HG02642 (cell line): Measurements from ENCODE around the gene ALDH3A1.

Source experiments
- ATAC-seq: cut with Tn5 transposase; IDR thresholded peaks from one replicate; pipeline ENCODE4 v1.9.1; 2021; ENCODE audit warnings: mild to moderate bottlenecking; ENCODE audit not compliant: unreplicated experiment, poor library complexity

Gene ALDH3A1

DNA sequence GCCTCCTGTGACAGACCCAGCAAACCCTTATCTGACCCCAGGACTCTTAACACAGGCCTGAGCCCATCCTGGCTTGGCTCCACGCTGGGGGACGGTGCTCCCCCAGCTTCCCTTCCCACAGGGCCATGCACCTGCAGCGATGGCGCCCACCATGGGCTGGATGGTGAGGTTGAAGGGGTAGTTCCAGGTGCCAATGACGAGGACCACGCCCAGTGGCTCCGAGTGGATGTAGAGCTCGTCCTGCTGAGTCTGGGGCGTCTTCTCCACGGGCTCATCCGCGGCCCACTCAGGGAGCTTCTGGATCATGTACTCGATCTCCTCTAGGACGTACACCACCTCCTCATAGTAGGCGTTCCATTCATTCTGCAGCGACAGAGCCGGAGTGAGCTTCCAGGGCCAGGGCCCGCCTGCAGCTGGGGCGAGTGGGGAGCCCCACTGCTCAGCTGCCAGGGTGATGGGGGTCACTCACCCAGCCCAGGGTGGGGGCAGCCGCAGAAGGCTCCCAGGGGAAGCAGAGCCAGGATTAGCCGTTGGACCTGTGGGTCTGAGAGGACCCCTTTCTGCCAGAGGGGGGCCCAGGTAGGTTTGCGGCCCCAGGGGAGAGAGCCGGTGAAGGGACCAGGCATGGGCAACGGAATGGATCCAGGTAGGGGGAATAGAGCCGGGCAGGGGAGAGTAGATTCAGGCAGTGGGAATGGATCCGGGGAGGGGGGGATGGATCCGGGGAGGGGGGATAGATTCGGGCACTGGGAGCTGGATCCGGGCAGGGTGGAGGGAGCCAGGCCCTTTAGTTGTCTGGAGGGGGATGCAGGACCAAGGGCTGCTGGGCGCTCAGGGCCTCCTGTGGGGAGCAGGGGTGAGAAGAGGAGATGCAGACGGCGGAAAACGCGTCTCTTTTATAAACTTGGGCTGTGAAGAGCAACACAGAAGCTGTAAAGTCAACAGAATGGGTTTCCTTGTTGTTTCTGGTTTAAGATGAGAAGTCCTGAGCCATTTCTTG lies 4.7 kb downstream of the ALDH3A1 start:
- no peak for ATAC-seq

DNA sequence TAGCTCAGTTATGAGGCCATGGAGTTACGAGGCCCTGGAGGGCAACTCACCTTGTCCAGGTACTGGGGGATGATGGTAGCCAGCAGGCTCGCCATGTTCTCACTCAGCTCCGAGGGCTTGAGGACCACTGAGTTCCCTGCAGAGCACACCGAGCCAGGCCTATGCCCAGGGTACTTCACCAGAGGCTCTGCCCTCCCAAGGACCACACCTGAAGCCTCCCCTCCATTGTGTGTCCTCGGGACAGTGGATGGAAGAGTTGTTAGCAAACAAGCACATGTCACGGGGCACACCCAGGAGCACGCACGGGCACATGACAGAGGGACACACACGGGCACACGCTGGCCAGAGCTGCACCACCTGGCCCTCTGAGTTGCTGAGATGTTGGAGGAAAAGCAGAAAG lies 5.6 kb downstream of the ALDH3A1 start:
- no peak for ATAC-seq

DNA sequence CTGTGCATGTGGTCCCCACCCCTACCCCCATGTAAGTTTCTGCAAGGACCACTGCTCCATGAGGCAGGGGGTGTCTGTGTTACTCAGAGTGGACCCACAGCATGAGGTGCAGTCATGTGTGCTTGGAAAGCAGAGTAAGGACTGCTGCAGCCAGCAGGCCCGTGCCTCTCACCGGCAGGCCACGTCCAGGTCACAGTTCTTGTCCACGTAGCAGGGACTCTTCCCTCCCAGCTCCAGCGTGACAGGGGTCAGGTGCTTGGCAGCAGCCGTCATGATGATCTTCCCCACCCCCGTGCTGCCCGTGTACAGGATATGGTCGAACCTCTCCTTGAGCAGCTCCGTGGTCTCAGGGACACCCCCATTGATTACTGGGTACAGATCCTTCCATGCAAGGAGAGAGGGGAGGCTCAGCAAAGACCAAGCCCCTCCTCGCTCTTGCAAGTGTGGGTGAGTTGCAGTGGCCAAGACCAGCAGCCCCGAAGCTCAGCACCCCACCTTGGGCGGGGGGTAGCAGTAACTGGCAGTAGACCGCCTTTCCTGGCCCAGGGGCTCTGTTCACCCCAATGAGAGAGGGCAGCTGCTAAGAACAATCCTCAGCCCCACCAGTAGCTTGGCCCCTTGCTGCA lies 6.2 kb downstream of the ALDH3A1 start:
- no peak for ATAC-seq

DNA sequence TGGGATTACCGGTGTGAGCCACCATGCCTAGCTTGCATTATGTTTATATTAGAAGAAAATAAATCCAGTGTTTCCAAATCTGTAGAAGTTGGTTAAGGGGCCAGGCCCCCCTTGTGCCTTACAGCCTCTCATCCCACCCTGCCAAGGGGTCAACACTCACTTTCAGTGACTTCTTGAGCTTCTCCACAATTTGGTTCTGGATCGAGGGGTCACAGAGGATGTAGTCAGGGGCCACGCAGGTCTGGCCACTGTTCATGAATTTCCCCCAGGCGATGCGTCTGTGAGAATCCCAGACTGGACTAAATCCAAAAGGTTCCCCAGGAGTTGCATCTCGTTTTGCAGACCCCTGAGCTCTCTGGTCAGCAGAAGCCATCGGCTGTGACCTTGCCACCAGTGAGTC lies 7.2 kb downstream of the ALDH3A1 start:
- no peak for ATAC-seq

DNA sequence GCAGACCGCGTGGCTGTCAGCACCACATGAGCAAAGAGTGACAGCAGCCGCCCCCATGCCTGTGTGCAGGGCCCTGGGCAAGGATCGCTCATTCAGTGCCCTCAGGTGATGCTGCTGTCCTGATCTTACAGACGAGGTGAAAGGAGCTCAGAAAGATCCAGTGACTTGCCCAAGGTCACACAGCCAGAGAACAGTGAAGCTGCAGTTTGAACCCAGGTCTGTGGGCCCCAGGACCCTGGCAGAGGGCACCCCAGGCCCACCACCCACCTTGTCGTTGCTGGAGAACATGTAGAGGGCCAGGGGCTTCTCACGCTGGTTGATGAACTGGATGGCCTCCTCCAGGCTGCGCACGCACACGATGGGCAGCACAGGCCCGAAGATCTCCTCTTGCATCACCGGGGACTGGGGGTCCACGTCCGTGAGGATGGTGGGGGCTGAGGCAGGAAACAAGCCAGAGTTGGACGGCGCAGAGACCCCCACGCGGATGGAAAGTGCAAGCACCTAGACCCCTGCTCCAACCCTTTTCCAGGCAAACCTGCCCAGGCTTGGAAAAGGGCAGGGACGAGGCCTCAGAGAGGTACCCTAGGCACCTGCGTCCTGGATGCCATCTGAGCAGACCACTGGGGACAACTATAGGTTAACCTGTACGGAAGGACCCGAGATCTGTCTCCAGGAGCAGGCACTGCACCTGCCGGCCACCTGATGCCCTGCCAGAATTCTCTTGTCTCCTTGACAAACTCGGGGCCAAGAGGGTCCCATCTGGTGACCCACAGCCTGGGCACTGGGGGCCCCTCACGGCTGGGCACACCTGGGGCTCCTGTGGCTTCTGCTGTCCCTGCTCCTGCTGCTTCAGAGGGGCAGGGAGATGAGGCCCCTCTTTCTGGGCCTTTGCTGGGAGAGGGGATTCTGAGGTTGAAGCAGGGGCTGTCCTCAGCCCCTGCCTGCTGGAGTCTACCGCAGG lies 8.6 kb downstream of the ALDH3A1 start:
- ATAC-seq = no peak

GRCh38 chr17:19738757-19739156 lies 9.3 kb downstream of the ALDH3A1 start:
- ATAC-seq = no peak

GRCh38 chr17:19738073-19738449 lies 10.0 kb downstream of the ALDH3A1 start:
- no peak for ATAC-seq

DNA sequence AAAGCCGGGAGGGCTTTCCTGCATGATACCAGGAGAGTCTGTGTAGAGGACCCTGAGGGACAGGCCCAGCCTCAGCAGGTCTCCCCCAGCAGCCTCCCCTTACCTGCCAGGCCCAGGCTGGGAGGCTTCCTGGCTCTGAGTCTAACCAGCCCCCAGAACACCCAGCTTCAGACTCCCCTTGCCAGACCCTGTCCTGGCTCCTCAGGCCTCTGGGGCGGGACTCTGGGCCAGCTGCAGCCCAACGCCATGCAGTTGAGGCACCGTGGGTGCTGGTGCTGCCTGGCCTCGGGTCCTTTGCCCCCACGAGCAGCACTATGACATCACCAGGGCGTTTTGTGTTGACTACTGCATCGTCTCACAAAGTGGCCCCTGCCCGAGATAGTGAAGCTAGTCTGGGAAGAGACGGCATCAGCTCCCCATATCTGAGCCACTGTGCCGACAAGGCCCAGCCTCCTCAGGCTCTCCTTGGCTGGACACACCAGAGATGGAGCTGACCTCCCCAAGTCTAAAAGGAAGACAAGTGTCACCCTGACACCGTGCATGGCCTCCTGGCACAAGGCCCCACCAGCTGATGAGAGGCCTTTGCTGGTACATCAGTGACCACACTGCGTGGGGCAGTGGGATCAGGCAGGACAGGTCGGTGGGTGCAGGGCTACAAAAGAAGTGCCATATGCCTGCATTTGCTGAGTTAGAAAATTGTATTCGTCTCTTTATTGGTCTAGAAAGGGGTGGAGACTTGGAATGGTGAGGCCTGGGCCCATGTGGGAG lies 10.6 kb downstream of the ALDH3A1 start:
- no peak for ATAC-seq

DNA sequence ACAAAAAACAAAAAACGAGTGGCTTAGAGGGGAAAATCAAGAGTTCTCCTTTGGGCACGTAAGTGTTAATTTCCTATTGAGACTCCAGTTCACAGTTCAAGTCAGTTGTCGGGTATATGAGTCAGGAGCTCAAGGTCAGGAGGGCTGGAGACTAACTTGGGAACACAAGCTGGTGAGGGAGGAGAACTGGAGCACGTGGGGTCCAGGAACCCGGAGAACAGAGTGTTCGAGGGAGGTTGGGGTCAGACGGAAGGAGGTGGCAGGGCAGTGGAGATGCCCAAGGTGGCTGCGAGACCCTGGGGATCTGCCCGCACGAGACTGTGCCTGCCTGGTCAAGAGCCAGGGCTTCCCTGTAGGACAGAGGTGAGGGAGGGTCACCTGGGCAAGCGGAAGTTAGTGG lies 12.0 kb downstream of the ALDH3A1 start:
- ATAC-seq = no peak

GRCh38 chr17:19733953-19734526 lies 14.1 kb downstream of the ALDH3A1 start:
- ATAC-seq = no peak

DNA sequence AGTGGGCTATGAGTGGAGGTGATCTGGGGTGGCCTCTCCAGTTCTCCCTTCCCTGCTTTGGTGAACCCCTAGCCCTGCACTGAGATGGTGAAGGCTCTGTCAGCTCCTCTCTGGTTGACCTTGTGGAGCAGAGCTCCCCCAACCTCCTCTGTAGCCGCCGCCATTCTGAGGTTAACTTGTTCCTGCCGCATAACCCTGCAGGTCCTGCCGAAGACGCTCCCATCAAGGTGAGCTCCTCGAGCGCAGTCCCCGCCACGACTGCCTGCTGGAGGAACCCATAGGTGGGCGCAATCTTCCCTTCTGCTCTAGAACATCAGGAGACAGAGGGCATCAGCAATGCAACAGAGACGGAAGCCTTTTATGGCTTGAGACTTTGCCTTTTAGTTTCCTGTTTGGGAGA lies 16.5 kb downstream of the ALDH3A1 start:
- no peak for ATAC-seq

GRCh38 chr17:19730843-19731242 lies 17.3 kb downstream of the ALDH3A1 start:
- ATAC-seq = no peak

DNA sequence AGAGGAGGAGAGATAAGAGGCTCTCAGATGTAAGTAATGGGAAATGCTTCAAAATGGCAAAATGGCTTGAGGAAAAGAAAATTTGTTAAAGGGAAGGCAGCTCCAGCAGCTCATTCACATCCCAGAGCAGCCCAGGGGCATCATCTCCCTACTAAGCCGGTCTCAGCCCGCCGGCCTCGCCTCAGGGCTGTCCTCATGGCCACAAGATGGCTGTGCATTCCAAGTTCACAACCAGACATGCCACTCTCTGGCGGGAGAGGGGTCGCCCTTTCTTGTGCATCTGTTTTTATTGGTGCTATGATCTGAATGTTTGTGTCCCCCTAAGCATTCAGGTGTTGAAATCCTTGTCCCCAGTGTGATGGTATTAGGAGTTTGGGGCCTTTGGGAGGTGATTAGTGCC lies 18.2 kb downstream of the ALDH3A1 start:
- ATAC-seq = no peak

- no peak for ATAC-seq
These were observed 20.0 kb downstream of the ALDH3A1 start for GRCh38 chr17:19728084-19728495.

GRCh38 chr17:19727501-19728078 lies 20.5 kb downstream of the ALDH3A1 start:
- ATAC-seq = no peak

- no peak for ATAC-seq
These were observed 21.3 kb downstream of the ALDH3A1 start for GRCh38 chr17:19726631-19727376.

- no peak for ATAC-seq
These were observed 22.6 kb downstream of the ALDH3A1 start for GRCh38 chr17:19725486-19725885.
